ENCODE measurements around the gene CPNE7. TPM values are rescaled to one million over a fixed set of nuclear protein-coding genes. Genes with fewer than 3 reads are reported as not detected.

Gene CPNE7
- total and polyA plus RNA-seq, 2 of the 4 experiments (the other 2 are of a cell fraction), result 5.4 to 17.4 TPM

DNA sequence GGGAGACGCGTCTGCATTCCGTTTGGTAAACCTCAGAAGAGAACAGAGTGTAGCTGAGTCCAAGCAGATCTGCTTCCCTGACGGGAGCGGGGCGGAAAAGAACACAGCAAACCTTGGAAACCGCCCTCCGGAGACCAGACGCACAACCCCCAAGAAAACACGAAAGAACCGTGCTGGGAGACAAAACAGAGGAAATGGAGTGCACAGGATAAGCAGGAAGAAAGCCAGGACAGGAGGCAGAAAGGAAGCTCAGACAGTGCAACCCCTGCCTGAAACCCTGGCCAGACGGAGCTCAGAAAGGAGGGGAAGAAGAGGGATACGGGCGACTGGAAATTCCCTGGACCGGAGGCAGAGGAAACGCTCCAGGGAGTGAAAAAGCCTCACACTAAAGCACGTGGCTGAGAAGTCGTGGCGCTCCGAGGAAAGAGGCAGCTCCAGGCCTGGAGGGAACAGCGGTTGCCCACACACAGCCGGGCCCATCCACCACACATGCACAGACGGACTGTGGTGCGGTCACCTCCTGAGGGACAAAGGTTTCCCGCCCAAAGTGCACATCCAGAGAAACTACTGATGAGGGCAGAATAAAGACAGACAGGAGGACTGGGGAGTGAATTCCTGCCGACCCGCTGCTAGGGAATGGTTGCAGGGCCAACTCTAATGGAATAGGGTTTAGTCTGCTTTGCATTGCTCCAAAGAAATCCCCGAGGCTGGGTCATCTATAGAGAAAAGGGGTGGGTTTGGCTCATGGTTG lies 48.1 kb downstream of the CPNE7 start:
- no peak overlapping the region for H3K27ac ChIP-seq (ENCODE audit: insufficient read depth, low read length)
- dilution Hi-C loops (cut with HindIII; ENCODE audit: low sequenced_read_pairs, unreplicated experiment), result no loop called here
- intact Hi-C loops (cut with micrococcal nuclease), result no loop called here
- no peak overlapping the region for H3K56ac ChIP-seq (ENCODE audit: extremely low read depth, insufficient read depth, low read length)
- H2BK20ac ChIP-seq (ENCODE audit: low read depth, low read length), result no peak overlapping the region
- no peak for TF ChIP-seq MAZ (IDR thresholded peaks at IDR 0.05; ENCODE audit: borderline replicate concordance, low read depth, low read length)
- TF ChIP-seq NFE2L2 (IDR thresholded peaks at IDR 0.05; ENCODE audit: low read depth, low read length), result no peak
- no peak for TF ChIP-seq MXI1 (IDR thresholded peaks at IDR 0.05; ENCODE audit: borderline replicate concordance, low read depth, low read length)
- TF ChIP-seq, protein P1, sequence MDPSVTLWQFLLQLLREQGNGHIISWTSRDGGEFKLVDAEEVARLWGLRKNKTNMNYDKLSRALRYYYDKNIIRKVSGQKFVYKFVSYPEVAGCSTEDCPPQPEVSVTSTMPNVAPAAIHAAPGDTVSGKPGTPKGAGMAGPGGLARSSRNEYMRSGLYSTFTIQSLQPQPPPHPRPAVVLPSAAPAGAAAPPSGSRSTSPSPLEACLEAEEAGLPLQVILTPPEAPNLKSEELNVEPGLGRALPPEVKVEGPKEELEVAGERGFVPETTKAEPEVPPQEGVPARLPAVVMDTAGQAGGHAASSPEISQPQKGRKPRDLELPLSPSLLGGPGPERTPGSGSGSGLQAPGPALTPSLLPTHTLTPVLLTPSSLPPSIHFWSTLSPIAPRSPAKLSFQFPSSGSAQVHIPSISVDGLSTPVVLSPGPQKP (IDR thresholded peaks at IDR 0.05; ENCODE audit: borderline replicate concordance, low read depth, low read length), result no peak
- TF ChIP-seq RAD21 (IDR thresholded peaks at IDR 0.05; ENCODE audit: low read length), result no peak
- no peak for TF ChIP-seq FOS (IDR thresholded peaks at IDR 0.05; ENCODE audit: low read depth, low read length)
- no peak for TF ChIP-seq SMC3 (IDR thresholded peaks at IDR 0.05; ENCODE audit: low read depth, low read length)
- no peak for TF ChIP-seq RCOR1 (IDR thresholded peaks at IDR 0.05; ENCODE audit: insufficient replicate concordance, low read length)
- no peak for TF ChIP-seq POLR2A (IDR thresholded peaks at IDR 0.05; ENCODE audit: low read depth, low read length)
- TF ChIP-seq, protein P2, sequence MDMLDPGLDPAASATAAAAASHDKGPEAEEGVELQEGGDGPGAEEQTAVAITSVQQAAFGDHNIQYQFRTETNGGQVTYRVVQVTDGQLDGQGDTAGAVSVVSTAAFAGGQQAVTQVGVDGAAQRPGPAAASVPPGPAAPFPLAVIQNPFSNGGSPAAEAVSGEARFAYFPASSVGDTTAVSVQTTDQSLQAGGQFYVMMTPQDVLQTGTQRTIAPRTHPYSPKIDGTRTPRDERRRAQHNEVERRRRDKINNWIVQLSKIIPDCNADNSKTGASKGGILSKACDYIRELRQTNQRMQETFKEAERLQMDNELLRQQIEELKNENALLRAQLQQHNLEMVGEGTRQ (IDR thresholded peaks at IDR 0.05; ENCODE audit: low read depth, low read length), result no peak
- no peak for TF ChIP-seq CHD1 (IDR thresholded peaks at IDR 0.05; ENCODE audit: low read depth, low read length)
- TF ChIP-seq BHLHE40 (IDR thresholded peaks at IDR 0.05; ENCODE audit: low read depth, low read length), result no peak
- TF ChIP-seq, protein P3, sequence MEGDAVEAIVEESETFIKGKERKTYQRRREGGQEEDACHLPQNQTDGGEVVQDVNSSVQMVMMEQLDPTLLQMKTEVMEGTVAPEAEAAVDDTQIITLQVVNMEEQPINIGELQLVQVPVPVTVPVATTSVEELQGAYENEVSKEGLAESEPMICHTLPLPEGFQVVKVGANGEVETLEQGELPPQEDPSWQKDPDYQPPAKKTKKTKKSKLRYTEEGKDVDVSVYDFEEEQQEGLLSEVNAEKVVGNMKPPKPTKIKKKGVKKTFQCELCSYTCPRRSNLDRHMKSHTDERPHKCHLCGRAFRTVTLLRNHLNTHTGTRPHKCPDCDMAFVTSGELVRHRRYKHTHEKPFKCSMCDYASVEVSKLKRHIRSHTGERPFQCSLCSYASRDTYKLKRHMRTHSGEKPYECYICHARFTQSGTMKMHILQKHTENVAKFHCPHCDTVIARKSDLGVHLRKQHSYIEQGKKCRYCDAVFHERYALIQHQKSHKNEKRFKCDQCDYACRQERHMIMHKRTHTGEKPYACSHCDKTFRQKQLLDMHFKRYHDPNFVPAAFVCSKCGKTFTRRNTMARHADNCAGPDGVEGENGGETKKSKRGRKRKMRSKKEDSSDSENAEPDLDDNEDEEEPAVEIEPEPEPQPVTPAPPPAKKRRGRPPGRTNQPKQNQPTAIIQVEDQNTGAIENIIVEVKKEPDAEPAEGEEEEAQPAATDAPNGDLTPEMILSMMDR (conservative IDR thresholded peaks at IDR 0.05; ENCODE audit: low read depth, low read length), result no peak
- no peak for TF ChIP-seq MAFK (IDR thresholded peaks at IDR 0.05; ENCODE audit: low read depth, low read length)
- TF ChIP-seq CEBPB (IDR thresholded peaks at IDR 0.05; ENCODE audit: low read depth, low read length), result no peak
- TF ChIP-seq RFX5 (IDR thresholded peaks at IDR 0.05; ENCODE audit: low read depth, low read length), result no peak
- no peaks in the 10 kb centered on the region for H3K9me3 ChIP-seq (ENCODE audit: control insufficient read depth, insufficient read depth, low read length)
- no peak overlapping the region for H3K14ac ChIP-seq (replicated peaks; ENCODE audit: low read depth, low read length)
- no peak for DNase-seq
- no peak overlapping the region for H2BK15ac ChIP-seq (ENCODE audit: low read depth, low read length)
- no peak overlapping the region for H3K23ac ChIP-seq (ENCODE audit: low read depth, low read length)
- H3K79me1 ChIP-seq (ENCODE audit: low read depth in 1 of 2, low read length in 2 of 2), result no peaks in the 10 kb centered on the region
- H2AK5ac ChIP-seq (ENCODE audit: low read depth, low read length), result no peak overlapping the region
- in situ Hi-C loops (cut with MboI; ENCODE audit: low sequenced_read_pairs), result no loop called here
- no peak overlapping the region for H4K8ac ChIP-seq (ENCODE audit: low read depth in 2 of 2, low read length in 2 of 2)
- H3K18ac ChIP-seq (ENCODE audit: low read depth, low read length), result no peak overlapping the region
- H4K5ac ChIP-seq (ENCODE audit: low read depth, low read length), result no peak overlapping the region
- H4K91ac ChIP-seq (ENCODE audit: insufficient read depth, low read depth, low read length), result no peak overlapping the region
- H3K36me3 ChIP-seq (ENCODE audit: control insufficient read depth, insufficient read depth, low read length), result no peaks in the 10 kb centered on the region
- H3K4ac ChIP-seq (ENCODE audit: low read depth, low read length), result no peak overlapping the region
- no peak overlapping the region for H3K9ac ChIP-seq (ENCODE audit: low read depth, low read length)
- H2BK5ac ChIP-seq (ENCODE audit: low read depth, low read length, poor library complexity, severe bottlenecking), result no peak overlapping the region
- no peak overlapping the region for H2AK9ac ChIP-seq (replicated peaks; ENCODE audit: low read depth, low read length, poor library complexity)
- no peaks in the 10 kb centered on the region for H4K20me1 ChIP-seq (ENCODE audit: insufficient read depth, low read length)
- ATAC-seq (ENCODE audit: low read depth), result no peak
- CTCF ChIA-PET, result no interaction called here
- peak overlapping the region; percentile 48 for H2AFZ ChIP-seq (replicated peaks; ENCODE audit: low read length, poor library complexity)
- no peak overlapping the region for H3K4me2 ChIP-seq (ENCODE audit: low read depth, low read length)
- BruUV-seq (replicated peaks), result no TSS peak
- WGBS, 2 experiments (ENCODE audit: extremely low coverage in 2 of 2, insufficient read length in 1 of 2), result 73% methylated on average over 16 of the region's 28 CpGs; no CpG with 5 or more reads in 1 of the 2 experiments
- POLR2A ChIA-PET (ENCODE audit: unreplicated experiment), result no interaction called here
- no peaks in the 10 kb centered on the region for H3K9me1 ChIP-seq (ENCODE audit: insufficient read depth, low read length)
- no peak overlapping the region for H2BK120ac ChIP-seq (ENCODE audit: low read depth, low read length)
- no peak overlapping the region for H3K4me3 ChIP-seq (ENCODE audit: insufficient read depth, low read depth, low read length)
- peaks cover 43% of the 10 kb centered on the region for H3K27me3 ChIP-seq (ENCODE audit: control insufficient read depth, insufficient read depth, low read length)
- H3K4me1 ChIP-seq (ENCODE audit: control insufficient read depth, insufficient read depth, low read length), result peaks cover 2% of the 10 kb centered on the region; the same call in 1 of the 2 replicates
